Fibroblast of the conjunctiva (primary cell): ENCODE data around the gene TPST1.
"Not testable (repeated sequence)": the region's sequence is repeated elsewhere in the genome, so short reads cannot be mapped to it uniquely, and the experiment has no call there.

ENCODE experiments used
- DNase-seq: peaks from one replicate; pipeline ENCODE4 v3.0.0-alpha.2; 2010; ENCODE audit warnings: low read depth

TPST1 gene

DNA sequence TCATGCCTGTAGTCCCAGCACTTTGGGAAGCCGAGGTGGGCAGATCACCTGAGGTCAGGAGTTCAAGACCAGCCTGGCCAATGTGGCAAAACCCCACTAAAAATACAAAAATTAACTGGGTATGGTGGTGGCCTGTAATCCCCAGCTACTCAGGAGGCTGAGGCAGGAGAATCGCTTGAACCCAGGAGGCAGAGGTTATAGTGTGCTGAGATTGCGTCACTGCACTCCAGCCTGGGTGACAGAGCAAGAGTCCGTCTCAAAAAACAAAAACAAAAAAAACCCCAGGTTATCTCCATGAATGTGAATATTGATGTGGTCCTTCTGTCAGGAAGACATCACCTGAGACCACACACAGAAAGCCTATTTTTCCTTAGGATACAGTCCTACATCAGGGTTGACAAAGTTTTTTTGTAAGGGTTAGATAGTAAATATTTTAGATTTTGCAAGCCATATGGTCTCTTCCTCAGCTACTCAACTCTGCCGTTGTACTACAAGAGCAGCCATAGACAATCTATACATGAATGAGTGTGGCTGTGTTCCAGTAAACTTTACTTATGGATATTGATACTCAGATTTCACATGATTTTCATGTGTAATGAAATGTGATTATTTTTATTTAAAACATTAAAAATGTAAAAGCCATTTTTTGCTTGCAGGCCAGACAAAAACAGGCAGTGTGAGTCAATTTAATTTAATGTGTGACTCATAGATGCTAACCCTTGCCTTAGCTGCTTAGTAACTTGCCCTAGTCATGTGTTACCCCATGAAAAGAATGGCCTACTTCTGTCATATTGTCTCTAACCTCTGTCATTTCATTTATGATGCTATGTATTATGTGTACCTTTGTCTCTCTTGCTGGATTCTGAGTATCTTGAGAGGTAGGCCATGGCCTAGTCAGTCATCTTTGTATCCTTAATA is 78.1 kb downstream of the TPST1 start:
- peak; percentile 73 for DNase-seq

DNA sequence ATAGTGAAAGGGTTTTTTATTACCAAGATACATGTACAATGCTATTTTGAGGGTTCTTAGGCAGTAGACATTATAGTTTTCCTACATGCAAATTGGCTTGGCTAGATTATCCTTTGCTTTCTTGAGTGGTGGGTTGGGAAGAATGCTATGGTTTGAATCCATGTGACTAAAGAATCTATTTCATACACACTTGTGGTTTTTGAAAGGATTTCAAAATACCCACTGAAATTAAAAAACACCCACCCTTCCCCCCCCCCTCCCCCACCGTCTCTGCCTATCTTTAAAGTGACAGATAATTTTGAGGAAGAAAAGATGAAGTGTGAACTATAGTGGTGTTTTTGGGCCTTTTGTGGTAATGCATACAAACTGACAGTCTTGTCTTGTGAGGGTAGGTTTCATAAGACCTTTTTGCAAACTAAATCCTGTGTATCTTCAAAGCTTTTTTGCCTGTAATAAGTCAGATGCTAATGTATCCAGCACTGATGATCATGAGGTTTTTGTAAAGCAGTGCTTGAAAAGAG is 90.9 kb downstream of the TPST1 start:
- DNase-seq: peak; percentile 8

DNA sequence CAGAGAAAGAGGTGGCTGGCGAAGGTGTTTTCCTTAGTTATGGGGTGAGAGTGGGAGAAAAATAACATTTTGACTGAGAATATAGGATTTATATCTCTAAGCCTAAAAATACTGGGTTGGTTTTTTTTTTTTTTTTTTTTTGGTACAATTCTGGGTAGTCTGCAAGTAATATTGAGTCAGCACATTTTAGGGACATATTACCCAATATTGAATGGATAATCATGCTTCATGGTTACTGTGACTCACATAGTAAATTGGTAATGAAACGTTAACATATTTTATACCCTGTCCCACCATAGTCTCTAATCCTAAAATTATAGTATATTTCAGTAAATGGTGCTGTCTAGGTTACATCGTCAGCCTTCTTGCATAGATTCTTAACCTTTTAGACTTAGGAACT is 91.4 kb downstream of the TPST1 start:
- peak; percentile 12 for DNase-seq

DNA sequence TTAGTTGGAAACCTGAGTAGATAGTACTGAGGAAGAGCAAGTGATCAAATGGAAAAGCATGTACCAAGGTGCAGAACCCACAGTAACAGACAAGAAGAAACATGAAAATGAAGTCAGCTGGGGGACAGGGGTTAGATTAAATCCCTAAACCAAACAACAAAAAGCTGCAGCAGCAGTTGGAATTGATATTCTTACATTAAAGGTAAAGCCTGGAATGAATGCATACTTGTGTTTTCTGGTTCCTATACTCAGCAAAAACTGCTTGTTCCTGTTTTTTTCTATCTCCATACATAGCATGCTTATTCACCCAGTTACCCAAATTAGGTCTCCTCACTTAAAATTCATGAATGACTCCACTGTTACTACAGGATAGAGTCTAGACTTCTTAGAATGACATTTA is 92.4 kb downstream of the TPST1 start:
- DNase-seq: no peak

DNA sequence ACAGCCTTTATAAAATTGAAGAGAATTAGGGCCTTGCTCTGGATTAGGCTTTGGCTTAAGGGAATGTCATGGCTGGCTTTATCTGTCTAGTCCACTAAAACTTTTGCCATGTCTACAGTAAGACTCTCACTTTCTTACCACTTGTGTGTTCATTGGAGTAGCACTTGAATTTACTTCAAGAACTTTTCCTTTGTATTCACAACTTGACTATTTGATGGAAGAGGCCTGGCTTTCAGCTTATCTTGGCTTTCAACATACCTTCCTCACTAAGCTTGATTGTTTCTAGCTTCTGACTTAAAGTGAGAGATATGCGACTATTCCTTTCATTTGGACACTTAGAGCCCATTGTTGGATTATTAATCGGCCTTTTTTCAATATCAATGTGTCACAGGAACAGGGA is 96.1 kb downstream of the TPST1 start:
- no peak for DNase-seq

DNA sequence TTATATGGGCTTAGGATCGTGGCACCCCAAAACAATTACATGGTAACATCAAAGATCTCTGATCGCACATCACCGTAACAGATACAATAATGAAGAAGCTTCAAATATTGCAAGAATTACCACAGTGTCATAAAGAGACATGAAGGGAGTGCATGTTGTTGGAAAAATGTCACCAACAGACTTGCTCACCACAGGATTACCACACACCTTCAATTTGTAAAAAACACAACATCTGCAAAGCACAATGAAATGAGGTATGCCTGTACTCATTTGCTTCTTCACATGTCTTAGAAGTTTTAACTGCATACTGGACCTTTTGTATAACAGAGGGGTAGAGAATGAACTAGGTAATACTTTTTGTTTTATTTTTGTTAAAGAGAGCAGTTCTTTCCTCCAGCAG is 96.6 kb downstream of the TPST1 start:
- DNase-seq: no peak

DNA sequence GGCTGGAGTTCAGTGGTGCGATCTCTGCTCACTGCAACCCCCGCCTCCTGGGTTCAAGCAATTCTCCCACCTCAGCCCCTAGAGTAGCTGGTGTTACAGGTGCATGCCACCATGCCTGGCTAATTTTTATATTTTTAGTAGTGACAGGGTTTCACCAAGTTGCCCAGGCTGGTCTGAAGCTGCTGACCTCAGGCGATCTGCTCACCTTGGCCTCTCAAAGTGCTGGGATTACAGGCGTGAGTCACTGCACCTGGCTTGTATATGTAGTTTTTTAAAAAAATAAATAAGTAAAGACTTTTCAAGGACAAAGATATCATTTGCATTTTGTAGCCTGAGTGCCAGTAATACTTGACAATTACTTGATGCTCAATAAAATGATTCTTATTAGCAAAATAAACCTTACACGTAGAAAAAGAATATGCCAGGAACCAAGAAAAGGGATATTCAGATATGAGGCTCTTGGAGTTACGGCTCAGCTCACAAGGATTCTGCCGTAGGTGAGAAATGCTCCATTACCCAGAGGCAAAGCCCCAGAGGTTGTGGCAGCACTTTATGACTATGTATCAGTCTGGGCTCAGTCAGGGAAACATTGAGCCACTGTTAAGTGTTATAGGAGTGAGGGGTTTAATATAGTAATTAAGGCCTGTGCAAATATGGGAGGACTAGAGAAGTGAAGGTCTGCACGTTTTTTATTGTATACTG is 98.5 kb downstream of the TPST1 start:
- DNase-seq: no peak

DNA sequence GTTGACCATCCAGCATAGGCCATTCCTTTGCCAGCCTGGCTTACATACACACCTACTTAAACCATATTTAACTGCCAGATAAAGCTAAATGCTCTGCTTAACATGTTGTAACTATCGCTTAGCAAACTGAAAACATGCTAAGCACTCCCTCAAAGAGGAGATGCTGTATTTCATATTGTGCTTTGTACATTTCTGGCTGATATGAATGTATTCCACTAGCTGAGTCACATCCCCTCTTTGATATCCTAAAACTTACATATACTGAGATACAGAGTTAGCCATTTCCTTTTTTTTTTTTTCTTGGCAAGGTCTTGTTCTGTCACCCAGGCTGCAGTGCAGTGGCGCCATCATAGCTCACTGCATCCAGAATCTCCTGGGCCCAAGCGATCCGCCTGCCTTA is 99.4 kb downstream of the TPST1 start:
- DNase-seq: no peak

DNA sequence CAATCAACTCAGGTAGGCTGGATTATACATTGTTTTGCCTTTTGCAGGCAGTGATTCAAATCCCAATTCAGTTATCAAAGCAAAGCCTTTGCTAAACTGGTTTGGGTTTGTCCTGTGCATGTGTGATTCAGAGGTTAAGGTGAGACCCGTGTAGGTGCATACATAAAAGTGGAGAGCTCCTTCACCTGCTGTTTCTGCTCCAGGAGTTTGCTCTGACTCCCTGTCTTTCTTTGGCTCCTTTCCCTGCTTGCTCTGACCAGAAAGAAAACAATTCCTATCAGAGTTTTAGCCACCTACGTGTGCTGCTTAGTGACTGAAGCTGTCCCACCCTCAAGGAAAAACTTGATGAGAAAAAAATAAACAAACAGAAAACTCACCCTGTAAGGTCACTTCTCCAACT is 101.1 kb downstream of the TPST1 start:
- no peak for DNase-seq

DNA sequence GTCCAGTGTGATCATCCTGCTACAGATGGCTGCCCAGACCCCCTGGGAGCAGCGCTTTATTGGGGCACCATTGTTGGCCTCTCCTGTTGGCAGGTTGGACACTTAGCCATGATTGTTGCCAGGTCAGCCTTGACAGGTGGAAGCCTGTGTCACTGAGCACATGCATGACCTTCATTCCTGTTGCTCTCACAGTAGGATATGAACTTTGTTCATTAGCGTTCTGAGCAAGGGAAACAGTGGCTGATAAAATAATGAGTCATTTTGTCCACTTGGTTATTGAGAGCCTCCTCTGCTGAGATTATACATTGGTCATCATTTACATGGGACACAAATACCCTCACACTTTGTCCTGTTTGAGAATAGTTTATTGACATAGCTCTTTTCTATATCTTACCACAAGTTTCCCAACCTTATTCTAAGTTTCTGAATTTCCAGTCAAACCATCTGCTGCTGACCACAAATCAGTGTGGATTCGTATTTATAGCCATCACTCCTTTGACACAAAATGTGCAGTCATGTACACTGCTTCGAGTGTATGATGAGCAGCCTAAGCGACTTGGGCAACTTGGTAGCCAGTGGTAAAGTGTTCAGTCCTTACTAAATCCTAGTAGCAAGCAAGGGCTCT is 102.6 kb downstream of the TPST1 start:
- DNase-seq: no peak

DNA sequence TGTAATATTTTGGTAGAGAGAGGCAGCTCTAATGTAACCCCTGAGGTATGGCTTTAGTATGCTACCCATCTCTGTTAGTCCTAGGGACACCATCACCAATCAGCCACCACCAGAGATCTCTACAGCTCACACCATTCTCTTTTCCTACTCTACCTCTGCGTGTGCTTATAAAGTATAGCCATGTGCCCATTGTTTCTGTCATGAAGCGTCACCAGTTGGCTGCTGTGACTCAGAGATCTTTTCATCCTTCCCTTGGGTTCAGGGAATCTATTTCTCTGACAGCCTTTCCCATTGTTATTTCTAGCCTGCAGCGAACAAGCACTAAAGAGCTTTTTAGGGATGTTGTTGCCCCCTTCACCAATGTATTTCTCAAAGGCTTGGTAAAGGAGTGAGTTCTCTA is 103.3 kb downstream of the TPST1 start:
- DNase-seq: no peak

DNA sequence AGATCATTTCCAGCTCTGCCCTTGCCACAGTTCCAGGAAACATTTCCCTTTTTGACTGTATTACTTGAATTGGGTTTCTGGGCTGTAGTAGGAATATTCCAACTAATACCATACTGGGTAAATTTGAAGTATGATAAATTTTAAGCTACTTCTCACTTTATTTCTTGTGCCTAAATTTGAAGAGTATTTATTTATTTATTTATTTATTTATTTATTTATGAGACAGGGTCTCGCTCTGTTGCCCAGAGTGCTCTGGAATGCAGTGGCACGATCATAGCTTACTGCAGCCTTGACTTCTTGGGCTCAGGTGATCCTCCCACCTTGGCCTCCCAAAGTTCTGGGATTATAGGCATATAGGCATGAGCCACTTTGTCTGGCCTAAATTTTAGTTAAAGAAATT is 105.5 kb downstream of the TPST1 start:
- no peak for DNase-seq

DNA sequence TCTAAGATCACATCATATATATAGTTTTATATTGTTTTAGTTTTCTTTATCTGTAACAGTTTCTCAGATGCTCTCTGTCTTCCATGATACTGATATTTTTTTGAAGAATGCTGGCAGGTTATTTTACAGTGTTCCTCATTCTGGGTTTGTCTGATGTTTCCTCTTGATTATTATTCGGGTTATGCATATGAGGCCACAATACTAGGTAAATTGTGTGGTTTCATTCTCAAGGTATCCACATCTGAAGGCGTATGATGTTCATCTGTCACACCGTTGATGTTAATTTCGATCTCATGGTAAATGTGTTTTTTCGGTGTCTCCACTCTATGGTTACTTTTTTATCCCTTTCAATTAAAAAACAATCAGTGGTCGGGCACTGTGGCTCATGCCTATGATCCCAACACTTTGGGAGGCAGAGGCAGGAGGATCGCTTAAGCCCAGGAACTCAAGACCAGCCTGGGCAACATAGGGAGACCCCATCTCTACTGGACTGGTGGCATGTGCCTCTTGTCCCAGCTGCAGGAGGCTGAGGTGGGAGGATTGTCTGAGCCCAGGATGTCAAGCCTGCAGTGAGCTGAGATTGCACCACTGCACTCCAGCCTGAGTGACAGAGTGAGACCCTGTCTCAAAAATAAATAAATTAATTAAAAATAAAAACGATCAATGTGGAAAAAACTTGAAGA is 108.9 kb downstream of the TPST1 start:
- no peak for DNase-seq

DNA sequence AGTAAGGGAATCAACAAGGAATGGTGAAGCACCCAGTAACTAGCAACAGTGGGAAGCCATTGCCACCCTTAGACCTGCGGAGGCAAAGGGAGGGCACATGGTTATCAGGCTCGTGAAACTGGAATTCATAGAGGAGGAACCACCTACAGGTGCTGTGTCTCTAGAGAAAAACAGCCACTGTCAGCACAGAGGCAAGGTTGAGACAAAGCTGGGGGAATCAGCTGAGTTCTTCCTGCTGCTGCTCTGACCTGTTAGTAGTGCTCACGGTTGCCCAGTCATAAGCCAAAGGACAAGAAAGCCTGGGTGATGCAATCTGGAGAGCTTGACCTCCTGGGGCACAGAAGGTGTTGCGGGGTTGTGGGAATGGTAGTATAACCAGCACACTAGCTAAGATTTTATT is 110.1 kb downstream of the TPST1 start:
- DNase-seq: no peak

DNA sequence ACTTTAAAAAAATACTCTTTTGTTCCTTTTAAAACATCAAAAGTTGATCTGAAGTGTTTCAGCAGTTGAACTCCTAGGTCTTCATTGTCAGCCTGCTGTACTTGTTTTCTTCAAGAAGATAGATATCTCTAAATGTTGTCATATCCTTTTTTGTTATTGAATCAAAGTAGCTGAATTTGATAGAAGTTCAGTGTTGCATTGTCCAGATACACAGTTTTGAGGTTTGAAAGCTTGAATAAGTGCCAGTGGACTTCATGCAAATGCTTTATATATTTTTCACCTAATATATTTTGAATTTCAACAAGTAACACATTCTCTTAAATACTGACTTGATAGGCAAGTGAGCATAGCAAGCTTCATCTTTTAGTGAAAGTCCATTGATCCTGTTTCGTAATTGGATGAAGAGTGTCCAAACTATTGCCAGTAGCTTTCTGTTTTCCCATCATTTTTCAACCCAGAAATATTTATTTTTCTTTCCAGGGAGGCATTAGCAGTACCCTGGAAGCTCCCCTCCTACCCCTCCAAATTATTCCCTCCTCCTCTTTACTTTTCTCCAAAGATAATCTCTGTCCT is 114.4 kb downstream of the TPST1 start:
- no peak for DNase-seq

DNA sequence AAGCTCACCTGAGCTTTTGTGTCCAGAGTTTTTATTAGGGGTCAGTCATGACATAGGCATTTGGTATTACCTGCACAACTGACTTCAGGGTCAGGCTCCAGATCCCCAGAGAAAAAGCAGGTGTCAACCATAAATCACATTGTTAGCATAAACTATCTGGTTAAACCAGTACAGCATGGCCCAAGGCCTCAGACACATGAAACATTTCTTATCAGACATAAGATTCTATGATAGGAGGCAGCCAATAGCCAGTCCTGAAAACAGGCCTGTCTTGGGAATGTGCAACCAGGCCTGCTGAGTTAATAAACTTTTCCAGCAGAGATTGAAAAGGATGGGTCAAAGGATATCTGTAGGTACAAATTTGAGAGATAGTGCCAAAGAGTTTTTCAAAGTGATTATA is 116.1 kb downstream of the TPST1 start:
- DNase-seq: no peak

DNA sequence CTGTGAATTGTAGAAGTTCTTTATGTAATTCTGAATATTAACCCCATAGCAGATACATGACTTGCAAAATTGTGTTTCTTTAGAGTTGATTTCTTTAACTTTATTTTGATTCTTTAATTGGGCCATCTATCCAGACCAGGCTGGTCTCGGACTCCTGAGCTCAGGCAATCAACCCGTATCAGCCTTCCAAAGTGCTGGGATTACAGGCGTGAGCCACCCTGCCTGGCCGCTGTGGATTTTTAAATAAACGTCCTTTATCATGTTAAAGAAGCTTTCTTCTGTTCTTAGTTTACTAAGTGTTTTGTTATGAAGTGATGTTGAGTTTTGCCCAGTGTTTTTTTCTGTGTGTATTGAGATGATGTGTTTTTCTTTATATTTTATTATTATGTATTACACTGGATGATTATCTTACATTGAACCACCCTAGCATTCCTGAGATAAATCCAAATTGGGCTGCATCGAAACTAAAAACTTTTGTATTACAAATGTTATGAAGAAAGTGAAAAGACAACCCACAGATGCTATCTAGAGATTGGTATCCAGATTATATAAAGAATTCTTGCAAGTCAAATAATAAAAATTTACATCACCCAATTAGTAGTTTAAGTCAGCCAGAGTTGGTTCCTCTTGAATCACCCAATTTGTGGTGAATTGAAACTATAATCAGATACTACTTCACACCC is 118.1 kb downstream of the TPST1 start:
- no peak for DNase-seq

DNA sequence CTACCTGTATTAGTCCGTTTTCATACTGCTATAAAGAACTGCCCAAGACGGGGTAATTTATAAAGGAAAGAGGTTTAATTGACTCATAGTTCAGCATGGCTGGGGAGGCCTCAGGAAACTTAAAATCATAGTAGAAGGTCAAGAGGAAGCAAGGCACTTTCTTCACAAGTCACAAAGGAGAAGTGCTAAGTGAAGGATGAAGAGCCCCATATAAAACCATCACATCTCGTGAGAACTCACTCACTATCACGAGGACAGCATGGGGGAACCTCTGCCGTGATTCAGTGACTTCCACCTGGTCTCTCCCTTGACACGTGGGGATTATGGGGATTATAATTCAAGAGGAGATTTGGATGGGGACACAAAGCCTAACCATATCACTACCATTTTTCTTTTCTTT is 119.9 kb downstream of the TPST1 start:
- DNase-seq: not testable (repeated sequence)

DNA sequence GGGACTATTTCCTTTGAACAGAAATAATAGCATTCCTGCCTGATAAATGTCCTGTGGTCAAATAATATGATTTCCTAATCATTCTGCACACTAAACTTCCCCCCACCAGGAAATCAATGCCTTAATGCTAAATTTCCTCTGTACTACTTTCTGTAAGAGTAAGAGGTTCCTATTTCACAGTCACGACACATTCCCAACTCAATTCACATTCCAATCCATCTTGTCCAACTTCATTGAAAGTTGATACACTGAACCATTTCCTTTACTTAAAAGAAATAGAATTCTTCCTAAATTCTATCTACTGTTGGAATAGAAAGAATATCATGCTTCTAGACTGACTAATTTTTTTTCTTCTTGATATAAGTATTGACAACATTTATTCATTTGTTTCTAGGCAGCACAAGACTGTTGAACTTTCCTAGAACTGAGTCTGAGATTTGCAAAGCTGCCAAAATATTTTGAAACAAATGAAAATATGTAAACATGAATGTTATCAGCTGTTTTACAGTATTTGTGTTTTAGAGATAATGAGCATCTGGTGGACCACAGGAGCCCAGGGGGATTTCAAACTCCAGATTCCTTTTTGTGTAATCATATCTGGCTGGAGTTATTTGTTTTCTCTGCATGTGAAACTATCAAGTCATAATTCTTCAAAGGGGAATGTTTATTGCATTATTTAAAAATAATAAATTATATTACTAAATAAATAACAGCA is 121.5 kb downstream of the TPST1 start:
- DNase-seq: peak; percentile 55

DNA sequence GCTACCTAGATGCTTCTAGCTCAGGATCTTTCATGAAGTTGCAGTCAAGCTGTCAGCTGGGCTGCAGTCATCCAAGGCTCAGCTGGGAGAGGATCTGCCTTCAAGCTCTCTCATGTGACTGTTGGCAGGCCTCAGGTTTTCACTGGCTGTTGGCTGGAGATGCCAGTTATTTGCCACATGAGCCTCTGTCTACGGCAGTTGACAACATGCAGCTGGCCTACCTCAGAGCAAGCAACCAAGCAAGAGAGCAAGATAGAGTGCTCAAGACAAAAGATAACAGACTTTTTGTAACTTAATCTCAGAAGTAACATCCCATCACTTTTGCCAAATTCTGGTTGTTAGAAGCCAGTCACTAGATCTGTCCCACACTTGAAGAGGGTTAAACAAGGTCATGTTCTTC is 125.8 kb downstream of the TPST1 start:
- DNase-seq: no peak

DNA sequence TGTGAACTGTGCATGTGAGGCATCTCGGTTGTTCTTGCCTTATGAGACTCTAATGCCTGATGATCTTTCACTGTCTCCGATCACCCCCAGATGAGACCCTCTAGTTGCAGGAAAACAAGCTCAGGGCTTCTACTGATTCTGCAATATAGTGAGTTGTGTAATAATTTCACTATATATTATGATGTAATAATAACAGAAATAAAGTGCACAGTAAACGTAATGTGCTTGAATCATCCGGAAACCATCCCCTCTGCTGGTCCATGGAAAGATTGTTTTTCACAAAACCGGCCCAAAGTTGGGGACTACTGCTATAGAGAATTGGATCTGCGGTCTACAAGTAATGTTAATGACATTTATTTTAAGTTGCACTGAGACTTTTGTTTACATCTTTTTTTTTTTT is 126.7 kb downstream of the TPST1 start:
- no peak for DNase-seq
